ENCODE results near the gene ANKRD13A.

Gene ANKRD13A

GRCh38 chr12:109998904-109999648 lies at the start of gene ANKRD13A:
Gene ANKRD13A (plus strand): TSS chr12:109999430. CDS start chr12:109999689, 259 bp downstream.
- peak; percentile 43 to 94 (median 86) for DNase-seq

- DNase-seq: no peak
Measured at GRCh38 chr12:109950625-109951024, 48.6 kb upstream of the ANKRD13A start.

- DNase-seq: no peak
Measured at GRCh38 chr12:109951136-109951535, 48.1 kb upstream of the ANKRD13A start.

GRCh38 chr12:109951751-109952150 lies 47.5 kb upstream of the ANKRD13A start:
- peak in 2 of 58 donors; percentile 17 to 20 for DNase-seq

GRCh38 chr12:109952160-109952858 lies 46.9 kb upstream of the ANKRD13A start:
- DNase-seq: no peak

GRCh38 chr12:109952873-109953272 lies 46.4 kb upstream of the ANKRD13A start:
- DNase-seq: no peak

- DNase-seq: no peak
Measured at GRCh38 chr12:109953656-109954055, 45.6 kb upstream of the ANKRD13A start.

GRCh38 chr12:109958374-109958773 lies 40.9 kb upstream of the ANKRD13A start:
- no peak for DNase-seq

- DNase-seq: no peak
Measured at GRCh38 chr12:109959411-109960093, 39.7 kb upstream of the ANKRD13A start.

GRCh38 chr12:109961201-109961600 lies 38.0 kb upstream of the ANKRD13A start:
- DNase-seq: no peak

GRCh38 chr12:109961612-109962011 lies 37.6 kb upstream of the ANKRD13A start:
- no peak for DNase-seq

GRCh38 chr12:109962398-109962797 lies 36.8 kb upstream of the ANKRD13A start:
- no peak for DNase-seq

GRCh38 chr12:109963330-109963729 lies 35.9 kb upstream of the ANKRD13A start:
- no peak for DNase-seq

GRCh38 chr12:109963743-109964429 lies 35.3 kb upstream of the ANKRD13A start:
- no peak for DNase-seq

- no peak for DNase-seq
Measured at GRCh38 chr12:109966546-109966945, 32.7 kb upstream of the ANKRD13A start.

- DNase-seq: no peak
Measured at GRCh38 chr12:109967383-109968031, 31.7 kb upstream of the ANKRD13A start.

GRCh38 chr12:109968032-109968420 lies 31.2 kb upstream of the ANKRD13A start:
- DNase-seq: no peak

GRCh38 chr12:109968801-109969200 lies 30.4 kb upstream of the ANKRD13A start:
- DNase-seq: no peak

- DNase-seq: no peak
Measured at GRCh38 chr12:109972821-109973220, 26.4 kb upstream of the ANKRD13A start.

- no peak for DNase-seq
Measured at GRCh38 chr12:109981311-109981710, 17.9 kb upstream of the ANKRD13A start.

- no peak for DNase-seq
Measured at GRCh38 chr12:109982210-109982609, 17.0 kb upstream of the ANKRD13A start.
